ENCODE data around the gene MCUR1. TPM values are rescaled to one million over a fixed set of nuclear protein-coding genes. Genes with fewer than 3 reads are reported as not detected.
"Not testable (repeated sequence)": the region's sequence is repeated elsewhere in the genome, so short reads cannot be mapped to it uniquely, and the experiment has no call there.

Gene MCUR1
- total and polyA plus RNA-seq, 11 donors = 12.6 to 62.0 (median 28.0) TPM

- Histone ChIP-seq H3K36me3 (no peaks in the 10 kb centered on the region), H3K9me3 (no peaks in the 10 kb centered on the region), H3K4me1 (peaks cover 0 to 5% (median under 1%) of the 10 kb centered on the region in 12 donors), H3K27ac (no peak overlapping the region), H3K27me3 (peaks cover 2 to 30% (median 16%) of the 10 kb centered on the region in 9 donors), H3K4me3 (no peak overlapping the region)
- TF ChIP-seq POLR2A (IDR thresholded peaks at IDR 0.05) = no peak
- TF ChIP-seq, protein P1, sequence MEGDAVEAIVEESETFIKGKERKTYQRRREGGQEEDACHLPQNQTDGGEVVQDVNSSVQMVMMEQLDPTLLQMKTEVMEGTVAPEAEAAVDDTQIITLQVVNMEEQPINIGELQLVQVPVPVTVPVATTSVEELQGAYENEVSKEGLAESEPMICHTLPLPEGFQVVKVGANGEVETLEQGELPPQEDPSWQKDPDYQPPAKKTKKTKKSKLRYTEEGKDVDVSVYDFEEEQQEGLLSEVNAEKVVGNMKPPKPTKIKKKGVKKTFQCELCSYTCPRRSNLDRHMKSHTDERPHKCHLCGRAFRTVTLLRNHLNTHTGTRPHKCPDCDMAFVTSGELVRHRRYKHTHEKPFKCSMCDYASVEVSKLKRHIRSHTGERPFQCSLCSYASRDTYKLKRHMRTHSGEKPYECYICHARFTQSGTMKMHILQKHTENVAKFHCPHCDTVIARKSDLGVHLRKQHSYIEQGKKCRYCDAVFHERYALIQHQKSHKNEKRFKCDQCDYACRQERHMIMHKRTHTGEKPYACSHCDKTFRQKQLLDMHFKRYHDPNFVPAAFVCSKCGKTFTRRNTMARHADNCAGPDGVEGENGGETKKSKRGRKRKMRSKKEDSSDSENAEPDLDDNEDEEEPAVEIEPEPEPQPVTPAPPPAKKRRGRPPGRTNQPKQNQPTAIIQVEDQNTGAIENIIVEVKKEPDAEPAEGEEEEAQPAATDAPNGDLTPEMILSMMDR (IDR thresholded peaks at IDR 0.05) = no peak
- ATAC-seq (no peak), DNase-seq (peak in 1 of 5 donors; percentile 8)
- intact Hi-C loops (cut with DNase I) = no loop called here
- 83 to 97% (median 92%) methylated on average over 31 to 34 of the region's 34 CpGs for WGBS, 4 donors
Measured at GRCh38 chr6:13854716-13855250, 40.4 kb upstream of the MCUR1 start.

DNA sequence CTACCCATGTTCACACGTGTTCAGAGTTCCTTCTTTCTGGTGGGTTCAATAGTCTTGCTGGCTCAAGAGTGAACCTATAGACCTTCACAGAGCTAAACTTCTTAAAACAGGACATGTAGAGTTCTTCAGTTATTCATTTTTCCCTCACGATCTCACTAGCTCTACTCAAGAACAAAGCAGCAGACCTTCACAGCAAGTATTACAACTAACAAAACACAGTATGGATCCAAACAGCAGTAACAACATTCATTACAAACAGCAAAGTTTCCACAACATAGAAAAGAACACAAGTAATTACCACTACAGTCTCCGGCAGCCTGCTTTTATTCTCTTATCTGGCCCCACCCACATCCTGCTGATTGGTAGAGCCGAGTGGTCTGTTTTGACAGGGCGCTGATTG is 39.5 kb upstream of the MCUR1 start:
- 70 to 84% (median 80%) methylated on average over 5 of the region's 5 CpGs for WGBS, 4 donors
- H3K36me3 ChIP-seq = no peaks in the 10 kb centered on the region
- intact Hi-C loops (cut with DNase I) = no loop called here
- no peak overlapping the region for H3K4me3 ChIP-seq
- no peaks in the 10 kb centered on the region for H3K9me3 ChIP-seq
- no peak for ATAC-seq
- no peak for DNase-seq
- no peak for TF ChIP-seq POLR2A (IDR thresholded peaks at IDR 0.05)
- TF ChIP-seq, protein P1 (IDR thresholded peaks at IDR 0.05) = no peak
- H3K27ac ChIP-seq = no peak overlapping the region
- H3K27me3 ChIP-seq = peaks cover 0 to 21% (median 9%) of the 10 kb centered on the region in 9 donors
- peaks cover 0 to 1% (median 0%) of the 10 kb centered on the region in 12 donors for H3K4me1 ChIP-seq

DNA sequence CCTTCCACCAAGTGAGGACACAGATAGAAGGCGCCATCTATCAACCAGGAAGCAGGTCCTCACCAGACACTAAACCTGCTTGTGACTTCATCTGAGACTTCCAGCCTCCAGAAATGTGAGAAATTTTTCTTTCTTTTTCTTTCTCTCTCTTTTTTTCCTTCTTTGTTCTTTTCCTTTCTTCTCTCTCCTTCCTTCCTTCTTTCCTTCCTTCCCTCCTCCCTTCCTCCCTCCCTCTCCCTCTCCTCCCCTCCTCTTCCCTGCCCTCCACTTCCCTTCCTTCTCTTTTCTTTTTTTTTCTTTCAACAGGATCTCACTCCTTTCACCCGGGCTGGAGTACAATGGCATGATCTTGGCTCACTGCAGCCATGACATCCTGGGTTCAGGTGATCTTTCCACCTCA is 37.4 kb upstream of the MCUR1 start:
- no peak for TF ChIP-seq POLR2A (IDR thresholded peaks at IDR 0.05)
- TF ChIP-seq, protein P1 (IDR thresholded peaks at IDR 0.05) = no peak
- H3K36me3 ChIP-seq = no peaks in the 10 kb centered on the region
- no peak for ATAC-seq
- intact Hi-C loops (cut with DNase I) = no loop called here
- H3K4me3 ChIP-seq = no peak overlapping the region
- no peak for DNase-seq
- 76 to 81% (median 79%) methylated on average over 2 of the region's 2 CpGs for WGBS, 4 donors
- H3K27ac ChIP-seq = no peak overlapping the region
- peaks cover 0 to 5% (median 0%) of the 10 kb centered on the region in 12 donors for H3K4me1 ChIP-seq
- H3K27me3 ChIP-seq = peaks cover 0 to 4% (median 0%) of the 10 kb centered on the region in 9 donors
- H3K9me3 ChIP-seq = no peaks in the 10 kb centered on the region

DNA sequence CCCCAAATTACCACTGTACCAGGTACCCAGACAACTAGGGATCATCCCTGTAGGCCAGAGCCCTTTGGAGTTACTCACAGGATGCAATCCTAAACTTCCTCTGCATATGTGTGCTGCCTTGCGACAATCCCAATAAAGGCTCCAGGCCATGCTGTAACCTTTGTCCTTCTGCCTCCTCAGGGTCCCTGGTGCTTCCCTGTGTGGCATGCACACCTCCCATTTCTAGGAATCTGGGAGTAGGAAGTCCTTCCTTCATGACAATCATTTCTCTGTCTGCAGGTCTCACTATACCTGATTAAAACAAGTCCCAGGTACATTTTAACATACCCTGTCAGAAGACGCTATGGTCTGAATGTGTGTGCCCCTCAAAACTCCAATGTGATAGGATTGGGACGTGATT is 37.0 kb upstream of the MCUR1 start:
- H3K4me1 ChIP-seq = peaks cover 0 to 5% (median 0%) of the 10 kb centered on the region in 12 donors
- no peak overlapping the region for H3K27ac ChIP-seq
- H3K4me3 ChIP-seq = no peak overlapping the region
- H3K36me3 ChIP-seq = no peaks in the 10 kb centered on the region
- no peak for ATAC-seq
- WGBS, 4 donors = 93 to 98% (median 96%) methylated on average over 3 of the region's 3 CpGs
- intact Hi-C loops (cut with DNase I) = no loop called here
- DNase-seq = no peak
- H3K9me3 ChIP-seq = no peaks in the 10 kb centered on the region
- peaks cover 0 to 7% (median 0%) of the 10 kb centered on the region in 9 donors for H3K27me3 ChIP-seq
- TF ChIP-seq, protein P1 (IDR thresholded peaks at IDR 0.05) = no peak
- no peak for TF ChIP-seq POLR2A (IDR thresholded peaks at IDR 0.05)

DNA sequence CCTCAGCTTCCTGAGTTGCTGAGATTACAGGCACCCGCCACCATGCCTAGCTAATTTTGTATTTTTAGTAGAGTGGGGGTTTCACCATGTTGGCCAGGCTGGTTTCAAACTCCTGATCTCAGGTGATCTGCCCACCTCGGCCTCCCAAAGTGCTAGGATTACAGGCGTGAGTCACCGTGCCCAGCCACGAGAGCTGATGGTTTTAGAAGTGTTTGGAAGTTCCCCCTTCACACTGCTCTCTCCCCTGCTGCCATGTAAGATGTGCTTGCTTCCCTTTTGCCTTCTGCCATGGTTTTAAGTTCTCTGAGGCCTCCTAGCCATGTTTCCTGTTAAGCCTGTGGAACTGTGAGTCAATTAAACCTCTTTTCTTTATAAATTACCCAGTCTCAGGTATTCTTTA is 36.3 kb upstream of the MCUR1 start:
- H3K36me3 ChIP-seq; DNase-seq; H3K9me3 ChIP-seq; H3K4me1 ChIP-seq; H3K27me3 ChIP-seq; H3K27ac ChIP-seq; ATAC-seq; H3K4me3 ChIP-seq; intact Hi-C loops (cut with DNase I): not testable (repeated sequence)
- WGBS, 4 donors = 84 to 97% (median 94%) methylated on average over 4 to 5 of the region's 5 CpGs

All from heart left ventricle (tissue), 16 donors.